B cell (primary cell): ENCODE results near the gene ESYT3. TPM values are rescaled to one million over a fixed set of nuclear protein-coding genes. Genes with fewer than 3 reads are reported as not detected.

Experiments used
- ATAC-seq: fragments of 200-7000 bp; cut with Tn5 transposase; one replicate; pipeline ENCODE4 v1.10.0; 2021; ENCODE audit warnings: low read depth, mild to moderate bottlenecking, moderate number of reproducible peaks, moderate library complexity
- CTCF ChIA-PET: fragments of 350-600 bp; sonication (Branson Sonifier 250); formaldehyde crosslinking; loops from one replicate; lab custom pipeline; 2021; ENCODE audit warnings: antibody characterized with exemption, inconsistent platforms; lab: Charles Lee
- POLR2A ChIA-PET: fragments of 350-600 bp; sonication (Branson Sonifier 250); formaldehyde crosslinking; loops from one replicate; lab custom pipeline; 2021; ENCODE audit warnings: antibody characterized with exemption; lab: Charles Lee
- DNase-seq: peaks from one replicate; pipeline ENCODE4 v3.0.0; 2013
- H2AFZ ChIP-seq: 2 replicates; pipeline ENCODE4 v1.6.1; 2012; ENCODE audit warnings: mild to moderate bottlenecking, low read depth, low read length; ENCODE audit not compliant: insufficient read depth, poor library complexity, severe bottlenecking
- H3K27ac ChIP-seq, 2 donors: 1 replicate in 1 of 2; 2 replicates in 1 of 2; pipeline ENCODE4 v1.5.1; 2012 to 2013; ENCODE audit warnings: low read length in 2 of 2, mild to moderate bottlenecking in 2 of 2, moderate library complexity in 1 of 2
- H3K27me3 ChIP-seq, 4 experiments: fragments of 200-600 bp in 1 of 4; sonication (generic) in 1 of 4; replicated peaks in 1 of 4; 1 replicate in 2 of 4; 2 replicates in 2 of 4; pipeline versions ENCODE4 v1.6.1 to v1.7.0; 2013 to 2016; ENCODE audit warnings: low read length in 3 of 4, mild to moderate bottlenecking in 2 of 4, mixed read lengths in 1 of 4, moderate library complexity in 1 of 4; ENCODE audit not compliant: insufficient read depth in 4 of 4, control insufficient read depth in 3 of 4; ENCODE audit errors: control extremely low read depth in 1 of 4
- H3K36me3 ChIP-seq, 2 experiments: replicated peaks in 1 of 2; 1 replicate in 1 of 2; 2 replicates in 1 of 2; pipeline versions ENCODE4 v1.6.1 to v1.7.1; 2013; ENCODE audit warnings: low read length in 1 of 2; ENCODE audit not compliant: insufficient read depth in 2 of 2, control insufficient read depth in 1 of 2; ENCODE audit errors: control extremely low read depth in 1 of 2, extremely low read depth in 1 of 2
- H3K4me1 ChIP-seq, 2 donors: fragments of 200-600 bp in 1 of 2; sonication (generic) in 1 of 2; 1 replicate in 1 of 2; 2 replicates in 1 of 2; pipeline versions ENCODE4 v1.5.1 to v1.6.1; 2013 to 2017; ENCODE audit warnings: low read length in 2 of 2; ENCODE audit not compliant: control insufficient read depth in 2 of 2, insufficient read depth in 2 of 2
- H3K4me2 ChIP-seq: replicated peaks from 2 replicates; pipeline ENCODE3; 2012; ENCODE audit warnings: mild to moderate bottlenecking, low read depth, low read length; ENCODE audit not compliant: poor library complexity, severe bottlenecking
- H3K4me3 ChIP-seq, 5 experiments: fragments of 200-600 bp in 1 of 5; sonication (generic) in 1 of 5; 1 replicate in 3 of 5; 2 replicates in 2 of 5; pipeline versions ENCODE4 v1.5.1 to v1.7.0; 2011 to 2016; ENCODE audit warnings: low read length in 4 of 5, mild to moderate bottlenecking in 4 of 5, low read depth in 2 of 5, control low read depth in 1 of 5, moderate library complexity in 1 of 5; ENCODE audit not compliant: insufficient read depth in 1 of 5; ENCODE audit errors: control extremely low read depth in 1 of 5, extremely low read depth in 1 of 5
- H3K79me2 ChIP-seq: fragments of 200-600 bp; sonication (generic); one replicate; pipeline ENCODE4 v1.6.0; 2016; ENCODE audit warnings: low read length; ENCODE audit not compliant: control insufficient read depth, insufficient read depth
- H3K9ac ChIP-seq: fragments of 200-600 bp; sonication (generic); 2 replicates; pipeline ENCODE4 v1.6.1; 2017; ENCODE audit warnings: mild to moderate bottlenecking, low read length, moderate library complexity
- H3K9me3 ChIP-seq, 3 donors: one replicate each; pipeline versions ENCODE4 v1.6.1 to v1.7.1; 2013; ENCODE audit warnings: low read length in 2 of 3; ENCODE audit not compliant: control insufficient read depth in 2 of 3, insufficient read depth in 1 of 3; ENCODE audit errors: control extremely low read depth in 1 of 3
- H4K20me1 ChIP-seq: 2 replicates; pipeline ENCODE4 v1.6.0; 2012; ENCODE audit warnings: mild to moderate bottlenecking, low read length; ENCODE audit not compliant: insufficient read depth, control insufficient read depth, poor library complexity, severe bottlenecking
- H3K27ac Mint-ChIP-seq: one replicate; pipeline ENCODE4 v1.8.0; 2021; ENCODE audit warnings: mixed read lengths
- H3K27me3 Mint-ChIP-seq: one replicate; pipeline ENCODE4 v1.8.0; 2021; ENCODE audit warnings: mixed read lengths
- H3K4me1 Mint-ChIP-seq: one replicate; pipeline ENCODE4 v1.8.0; 2021; ENCODE audit warnings: mixed read lengths
- H3K4me3 Mint-ChIP-seq: one replicate; pipeline ENCODE4 v1.8.0; 2021; ENCODE audit warnings: mixed read lengths
- H3K9me3 Mint-ChIP-seq: one replicate; pipeline ENCODE4 v1.8.0; 2022; ENCODE audit warnings: mixed read lengths; ENCODE audit not compliant: insufficient read depth
- EZH2 ChIP-seq: IDR thresholded peaks from 2 replicates; pipeline ENCODE4 v1.6.1; 2012; ENCODE audit warnings: borderline replicate concordance, low read depth, mild to moderate bottlenecking, moderate library complexity, low read length; ENCODE audit not compliant: insufficient read depth, poor library complexity, severe bottlenecking
- WGBS: methylation state at CpG from one replicate; pipeline ENCODE4 v1.1.5; 2013; ENCODE audit warnings: missing lambda C conversion rate; ENCODE audit not compliant: insufficient coverage; 5-methylcytosine and 5-hydroxymethylcytosine counted together
- intact Hi-C: fragments of 100-400 bp; cut with micrococcal nuclease; formaldehyde crosslinking; loops from one replicate; pipeline ENCODE4 v1.10.0; 2022
- polyA plus RNA-seq: library from polyadenylated mRNA; depleted of rRNA; stranded (reverse); fragments of >200 nt; gene quantifications from 2 replicates; pipeline ENCODE4 v1.2.3, GENCODE V29; 2012
- total RNA-seq, 2 donors: library from RNA; stranded (reverse); fragments of 120-200 nt in 1 of 2; gene quantifications; 1 replicate in 1 of 2; 2 replicates in 1 of 2; pipeline versions ENCODE4 v1.2.3 to v1.2.4, GENCODE V29; 2013 to 2022
- TF ChIP-seq, protein P1 (sequence below): fragments of 200-600 bp; IDR thresholded peaks from one replicate; pipeline ENCODE4 v1.8.0; 2022; ENCODE audit warnings: antibody characterized with exemption, mild to moderate bottlenecking

ESYT3 gene
- total and polyA plus RNA-seq, 2 donors (not counting 1 experiment from before 2014, with no cell fraction given), result not detected

DNA sequence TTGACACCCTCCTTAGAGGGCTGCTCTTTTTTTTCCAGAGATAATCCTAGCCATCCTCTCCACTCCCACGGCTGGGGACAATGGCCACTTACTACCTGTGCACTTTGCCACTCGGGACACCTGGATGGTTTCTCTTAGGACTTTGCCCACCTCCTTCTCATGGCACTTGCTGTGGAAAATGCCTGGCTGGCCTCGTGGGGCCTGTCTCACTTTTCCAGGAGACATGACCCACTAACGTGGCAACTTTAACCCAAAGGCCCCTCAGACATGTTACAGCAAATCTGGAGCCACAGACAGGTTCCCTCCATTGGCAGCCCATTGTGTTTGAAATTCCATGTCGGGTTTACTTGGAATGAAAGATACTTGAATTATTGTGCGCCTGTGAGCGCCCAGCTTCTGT lies 29.4 kb upstream of the ESYT3 start:
- no peak overlapping the region for H3K27ac ChIP-seq
- H3K79me2 ChIP-seq, result no peaks in the 10 kb centered on the region
- peaks cover 0 to 21% (median 7%) of the 10 kb centered on the region in 4 experiments for H3K27me3 ChIP-seq
- no peak overlapping the region for H3K4me3 ChIP-seq
- no peak overlapping the region for H3K4me3 Mint-ChIP-seq
- H3K9me3 ChIP-seq, result peaks cover 0 to 1% (median 0%) of the 10 kb centered on the region in 3 donors
- DNase-seq, result no peak
- no peaks in the 10 kb centered on the region for H4K20me1 ChIP-seq
- POLR2A ChIA-PET, result no interaction called here
- no peaks in the 10 kb centered on the region for H3K36me3 ChIP-seq
- H3K4me1 Mint-ChIP-seq, result no peaks in the 10 kb centered on the region
- CTCF ChIA-PET, result no interaction called here
- H3K9me3 Mint-ChIP-seq, result no peaks in the 10 kb centered on the region
- no peak overlapping the region for H3K4me2 ChIP-seq
- WGBS, result 89% methylated on average over 7 of the region's 7 CpGs
- H2AFZ ChIP-seq, result no peak overlapping the region
- no peak overlapping the region for H3K27ac Mint-ChIP-seq
- intact Hi-C loops, result no loop called here
- H3K9ac ChIP-seq, result no peak overlapping the region
- ATAC-seq, result no peak
- H3K27me3 Mint-ChIP-seq, result peaks cover 44% of the 10 kb centered on the region
- H3K4me1 ChIP-seq, result no peaks in the 10 kb centered on the region
- no peak for TF ChIP-seq EZH2
- TF ChIP-seq, protein P1, sequence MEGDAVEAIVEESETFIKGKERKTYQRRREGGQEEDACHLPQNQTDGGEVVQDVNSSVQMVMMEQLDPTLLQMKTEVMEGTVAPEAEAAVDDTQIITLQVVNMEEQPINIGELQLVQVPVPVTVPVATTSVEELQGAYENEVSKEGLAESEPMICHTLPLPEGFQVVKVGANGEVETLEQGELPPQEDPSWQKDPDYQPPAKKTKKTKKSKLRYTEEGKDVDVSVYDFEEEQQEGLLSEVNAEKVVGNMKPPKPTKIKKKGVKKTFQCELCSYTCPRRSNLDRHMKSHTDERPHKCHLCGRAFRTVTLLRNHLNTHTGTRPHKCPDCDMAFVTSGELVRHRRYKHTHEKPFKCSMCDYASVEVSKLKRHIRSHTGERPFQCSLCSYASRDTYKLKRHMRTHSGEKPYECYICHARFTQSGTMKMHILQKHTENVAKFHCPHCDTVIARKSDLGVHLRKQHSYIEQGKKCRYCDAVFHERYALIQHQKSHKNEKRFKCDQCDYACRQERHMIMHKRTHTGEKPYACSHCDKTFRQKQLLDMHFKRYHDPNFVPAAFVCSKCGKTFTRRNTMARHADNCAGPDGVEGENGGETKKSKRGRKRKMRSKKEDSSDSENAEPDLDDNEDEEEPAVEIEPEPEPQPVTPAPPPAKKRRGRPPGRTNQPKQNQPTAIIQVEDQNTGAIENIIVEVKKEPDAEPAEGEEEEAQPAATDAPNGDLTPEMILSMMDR, result no peak

DNA sequence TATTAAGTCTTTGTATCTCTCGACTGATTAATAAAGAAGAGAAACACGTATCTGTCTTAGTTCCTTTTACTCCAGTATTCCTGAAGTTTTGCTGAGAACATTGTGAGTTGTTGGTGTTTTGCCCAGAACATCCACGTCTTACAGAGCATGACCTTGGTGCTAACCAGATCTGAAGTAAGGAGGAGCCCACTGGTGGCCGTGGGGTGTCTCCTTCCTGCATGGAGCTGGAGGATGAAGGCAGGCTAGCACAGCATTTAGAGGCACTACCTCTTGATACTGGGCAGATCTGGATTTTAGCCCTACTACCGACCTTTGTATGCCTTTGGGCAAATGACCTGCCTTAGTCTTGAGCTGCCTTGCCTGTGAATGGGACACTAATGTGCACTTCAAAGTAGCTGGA lies 28.9 kb upstream of the ESYT3 start:
- Histone ChIP-seq H2AFZ (no peak overlapping the region), H3K27me3 (peaks cover 0 to 21% (median 7%) of the 10 kb centered on the region in 4 experiments), H3K9ac (no peak overlapping the region), H3K27ac (no peak overlapping the region), H3K9me3 (peaks cover 0 to 1% (median 0%) of the 10 kb centered on the region in 3 donors), H4K20me1 (no peaks in the 10 kb centered on the region), H3K4me2 (no peak overlapping the region), H3K79me2 (no peaks in the 10 kb centered on the region), H3K4me3 (no peak overlapping the region), H3K36me3 (no peaks in the 10 kb centered on the region), H3K4me1 (no peaks in the 10 kb centered on the region)
- 88% methylated on average over 3 of the region's 5 CpGs for WGBS
- ATAC-seq (no peak), DNase-seq (no peak)
- POLR2A ChIA-PET, result no interaction called here
- peaks cover 48% of the 10 kb centered on the region for H3K27me3 Mint-ChIP-seq
- no peaks in the 10 kb centered on the region for H3K4me1 Mint-ChIP-seq
- CTCF ChIA-PET, result no interaction called here
- TF ChIP-seq, protein P1, result no peak
- no peak for TF ChIP-seq EZH2
- intact Hi-C loops, result no loop called here
- no peak overlapping the region for H3K27ac Mint-ChIP-seq
- H3K9me3 Mint-ChIP-seq, result no peaks in the 10 kb centered on the region
- no peak overlapping the region for H3K4me3 Mint-ChIP-seq
